HG03342 (cell line): Measurements from ENCODE around the gene A2M.

Experiments
- ATAC-seq: cut with Tn5 transposase; IDR thresholded peaks from one replicate; pipeline ENCODE4 v1.9.1; 2021; ENCODE audit warnings: mild to moderate bottlenecking, moderate library complexity; ENCODE audit not compliant: unreplicated experiment

A2M gene

GRCh38 chr12:9099552-9100190 lies 16.0 kb downstream of the A2M start:
- ATAC-seq, result no peak

- ATAC-seq, result no peak
Measured at GRCh38 chr12:9098463-9099026, 17.2 kb downstream of the A2M start.

- ATAC-seq, result no peak
Measured at GRCh38 chr12:9098115-9098452, 17.6 kb downstream of the A2M start.

GRCh38 chr12:9096563-9097176 lies 19.0 kb downstream of the A2M start:
- ATAC-seq, result no peak

- ATAC-seq, result no peak
Measured at GRCh38 chr12:9095322-9095721, 20.4 kb downstream of the A2M start.

GRCh38 chr12:9094512-9095206 lies 21.1 kb downstream of the A2M start:
- no peak for ATAC-seq

GRCh38 chr12:9091891-9092598 lies 23.7 kb downstream of the A2M start:
- no peak for ATAC-seq

GRCh38 chr12:9090220-9090619 lies 25.5 kb downstream of the A2M start:
- no peak for ATAC-seq

GRCh38 chr12:9087087-9087835 lies 28.5 kb downstream of the A2M start:
- no peak for ATAC-seq

- ATAC-seq, result no peak
Measured at GRCh38 chr12:9086087-9086486, 29.6 kb downstream of the A2M start.

- no peak for ATAC-seq
Measured at GRCh38 chr12:9084417-9084816, 31.3 kb downstream of the A2M start.

GRCh38 chr12:9083793-9084192 lies 31.9 kb downstream of the A2M start:
- ATAC-seq, result no peak

- no peak for ATAC-seq
Measured at GRCh38 chr12:9081667-9082427, 33.9 kb downstream of the A2M start.

- no peak for ATAC-seq
Measured at GRCh38 chr12:9079883-9080675, 35.6 kb downstream of the A2M start.

- no peak for ATAC-seq
Measured at GRCh38 chr12:9079082-9079481, 36.6 kb downstream of the A2M start.

GRCh38 chr12:9077152-9078031 lies 38.3 kb downstream of the A2M start:
- ATAC-seq, result no peak

GRCh38 chr12:9076733-9077132 lies 39.0 kb downstream of the A2M start:
- ATAC-seq, result no peak

- no peak for ATAC-seq
Measured at GRCh38 chr12:9075138-9075535, 40.6 kb downstream of the A2M start.
